ENCODE measurements around the gene GKN1. TPM values are rescaled to one million over a fixed set of nuclear protein-coding genes. Genes with fewer than 3 reads are reported as not detected.

The GKN1 gene
- total RNA-seq, 2 experiments from 2014 or later: not detected

DNA sequence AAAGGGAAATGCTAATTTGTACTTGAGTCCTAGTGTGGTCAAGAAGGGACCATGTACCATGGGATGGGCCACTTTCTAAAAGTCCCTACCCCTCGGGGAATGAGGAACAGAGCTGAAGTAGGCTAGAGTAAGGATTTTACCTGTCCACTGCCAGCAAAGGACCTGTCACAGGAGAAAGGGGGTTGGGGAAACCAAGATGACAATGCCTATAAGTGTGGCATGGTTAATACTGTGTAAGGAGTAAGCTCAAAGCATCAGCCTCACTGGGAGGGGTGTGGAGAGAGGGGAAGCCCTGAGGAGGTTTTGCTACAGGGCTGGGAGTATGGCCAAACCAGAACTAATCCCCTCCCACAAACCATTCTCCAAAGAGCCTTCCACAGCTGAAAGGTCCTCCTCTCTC is 37.5 kb upstream of the GKN1 start:
- Histone ChIP-seq H3K4me2 (ENCODE audit: low read length) (no peak overlapping the region), H3K27ac (ENCODE audit: low read depth, low read length, poor library complexity, severe bottlenecking) (no peak overlapping the region), H3K4me3 (ENCODE audit: low read depth, low read length, poor library complexity, severe bottlenecking) (no peak overlapping the region), H3K36me3 (ENCODE audit: insufficient read depth, low read length) (no peaks in the 10 kb centered on the region), H3K9me2 (ENCODE audit: insufficient read depth, low read length) (no peaks in the 10 kb centered on the region), H2AFZ (ENCODE audit: low read length) (no peak overlapping the region), H4K20me1 (ENCODE audit: insufficient read depth, low read length) (no peaks in the 10 kb centered on the region), H3K9me3 (ENCODE audit: low read length) (0 out of 2 replicates have a peak, but pooled peaks cover 9% of the 10 kb centered on the region), H3K79me2 (ENCODE audit: insufficient read depth, low read depth, low read length) (no peaks in the 10 kb centered on the region), H3K4me1 (ENCODE audit: insufficient read depth, low read length, poor library complexity, severe bottlenecking) (no peaks in the 10 kb centered on the region)
- no peak for DNase-seq (ENCODE audit: low spot score)
- no TSS peak for BruUV-seq (replicated peaks)
- CTCF ChIA-PET (ENCODE audit: unreplicated experiment): no interaction called here
- POLR2A ChIA-PET: no interaction called here
- TF ChIP-seq CTCF (conservative IDR thresholded peaks at IDR 0.05; ENCODE audit: low read length) (no peak), EZH2phosphoT487 (IDR thresholded peaks at IDR 0.05; ENCODE audit: borderline replicate concordance, low read depth, low read length) (no peak)
- intact Hi-C loops (cut with micrococcal nuclease; ENCODE audit: unreplicated experiment): no loop called here

DNA sequence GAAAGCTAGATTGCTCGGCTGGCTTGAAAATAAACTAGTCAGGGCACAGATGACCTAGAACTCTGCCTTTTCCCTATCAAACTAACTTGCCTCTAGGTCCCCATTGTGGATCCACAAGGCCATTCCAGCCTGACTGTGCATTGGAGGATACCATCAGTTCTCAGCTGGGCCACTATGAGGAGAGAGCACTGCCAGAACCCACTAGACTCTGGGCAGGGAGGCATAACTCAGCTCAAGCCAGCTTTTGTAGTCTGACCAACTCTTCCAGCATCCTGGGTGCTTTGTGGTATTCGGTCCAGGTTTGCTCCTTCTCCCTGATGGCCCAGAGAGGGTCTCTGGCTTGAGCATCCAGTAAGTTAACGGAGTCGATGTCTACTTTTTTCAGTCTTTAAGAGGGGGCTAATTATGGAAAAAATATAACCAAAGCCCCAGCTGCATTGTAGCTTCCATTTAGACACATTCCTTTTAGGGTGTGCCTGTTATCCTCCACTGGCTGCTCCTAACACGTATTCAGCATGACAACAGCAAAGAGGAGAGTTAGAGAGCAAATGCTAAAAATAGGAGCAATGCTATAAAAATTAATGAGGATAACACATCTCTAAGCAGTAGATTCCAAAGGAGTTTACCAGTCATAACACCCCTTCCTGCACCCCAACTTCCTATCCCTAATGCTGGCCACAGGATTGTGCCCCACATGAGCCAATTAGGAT is 36.9 kb upstream of the GKN1 start:
- Histone ChIP-seq H3K4me1 (ENCODE audit: insufficient read depth, low read length, poor library complexity, severe bottlenecking) (no peaks in the 10 kb centered on the region), H4K20me1 (ENCODE audit: insufficient read depth, low read length) (no peaks in the 10 kb centered on the region), H3K4me3 (ENCODE audit: low read depth, low read length, poor library complexity, severe bottlenecking) (no peak overlapping the region), H3K4me2 (ENCODE audit: low read length) (no peak overlapping the region), H3K36me3 (ENCODE audit: insufficient read depth, low read length) (no peaks in the 10 kb centered on the region), H2AFZ (ENCODE audit: low read length) (no peak overlapping the region), H3K79me2 (ENCODE audit: insufficient read depth, low read depth, low read length) (no peaks in the 10 kb centered on the region), H3K27ac (ENCODE audit: low read depth, low read length, poor library complexity, severe bottlenecking) (no peak overlapping the region), H3K9me2 (ENCODE audit: insufficient read depth, low read length) (no peaks in the 10 kb centered on the region), H3K9me3 (ENCODE audit: low read length) (0 out of 2 replicates have a peak, but pooled peaks cover 9% of the 10 kb centered on the region)
- DNase-seq (ENCODE audit: low spot score): no peak
- CTCF ChIA-PET (ENCODE audit: unreplicated experiment): no interaction called here
- no peak for TF ChIP-seq EZH2phosphoT487 (IDR thresholded peaks at IDR 0.05; ENCODE audit: borderline replicate concordance, low read depth, low read length)
- TF ChIP-seq CTCF (conservative IDR thresholded peaks at IDR 0.05; ENCODE audit: low read length): no peak
- POLR2A ChIA-PET: no interaction called here
- intact Hi-C loops (cut with micrococcal nuclease; ENCODE audit: unreplicated experiment): no loop called here
- no TSS peak for BruUV-seq (replicated peaks)

DNA sequence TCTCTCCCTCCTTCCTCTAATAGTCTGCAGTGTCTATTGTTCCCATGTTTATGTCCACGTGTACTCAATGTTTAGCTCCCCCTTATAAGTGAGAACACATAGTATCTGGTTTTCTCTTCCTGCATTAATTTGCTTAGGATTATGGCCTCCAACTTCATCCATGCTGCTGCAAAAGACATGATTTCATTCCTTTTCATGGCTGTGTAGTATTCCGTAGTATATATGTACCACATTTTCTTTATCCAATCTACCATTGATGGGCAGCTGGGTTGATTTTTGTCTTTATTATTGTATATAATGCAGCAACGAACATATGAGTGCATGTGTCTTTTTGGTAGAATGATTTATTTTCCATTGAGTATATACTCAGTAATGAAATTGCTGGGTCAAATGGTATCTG is 35.5 kb upstream of the GKN1 start:
- H4K20me1 ChIP-seq (ENCODE audit: insufficient read depth, low read length): no peaks in the 10 kb centered on the region
- ChIA-PET CTCF (ENCODE audit: unreplicated experiment) (no interaction called here), POLR2A (no interaction called here)
- H3K79me2 ChIP-seq (ENCODE audit: insufficient read depth, low read depth, low read length): no peaks in the 10 kb centered on the region
- no peak overlapping the region for H3K27ac ChIP-seq (ENCODE audit: low read depth, low read length, poor library complexity, severe bottlenecking)
- no TSS peak for BruUV-seq (replicated peaks)
- no peak for DNase-seq (ENCODE audit: low spot score)
- intact Hi-C loops (cut with micrococcal nuclease; ENCODE audit: unreplicated experiment): no loop called here
- H3K4me2 ChIP-seq (ENCODE audit: low read length): no peak overlapping the region
- H2AFZ ChIP-seq (ENCODE audit: low read length): no peak overlapping the region
- H3K36me3 ChIP-seq (ENCODE audit: insufficient read depth, low read length): no peaks in the 10 kb centered on the region
- no peaks in the 10 kb centered on the region for H3K9me2 ChIP-seq (ENCODE audit: insufficient read depth, low read length)
- TF ChIP-seq EZH2phosphoT487 (IDR thresholded peaks at IDR 0.05; ENCODE audit: borderline replicate concordance, low read depth, low read length): no peak
- TF ChIP-seq CTCF (conservative IDR thresholded peaks at IDR 0.05; ENCODE audit: low read length): no peak
- H3K9me3 ChIP-seq (ENCODE audit: low read length): 0 out of 2 replicates have a peak, but pooled peaks cover 9% of the 10 kb centered on the region
- no peaks in the 10 kb centered on the region for H3K4me1 ChIP-seq (ENCODE audit: insufficient read depth, low read length, poor library complexity, severe bottlenecking)
- H3K4me3 ChIP-seq (ENCODE audit: low read depth, low read length, poor library complexity, severe bottlenecking): no peak overlapping the region
